GM08714 (cell line): ENCODE results near the gene SV2B.

ENCODE experiments used
- H3K4me3 ChIP-seq: fragments of 200-500 bp; sonication (Bioruptor generic); 2 replicates; pipeline ENCODE4 v1.5.1; 2014; ENCODE audit warnings: mild to moderate bottlenecking, low read length, inconsistent platforms
- ZNF274 ChIP-seq: IDR thresholded peaks from 2 replicates; pipeline ENCODE4 v1.6.1; 2012; ENCODE audit warnings: mild to moderate bottlenecking, low read depth, low read length

SV2B gene

DNA sequence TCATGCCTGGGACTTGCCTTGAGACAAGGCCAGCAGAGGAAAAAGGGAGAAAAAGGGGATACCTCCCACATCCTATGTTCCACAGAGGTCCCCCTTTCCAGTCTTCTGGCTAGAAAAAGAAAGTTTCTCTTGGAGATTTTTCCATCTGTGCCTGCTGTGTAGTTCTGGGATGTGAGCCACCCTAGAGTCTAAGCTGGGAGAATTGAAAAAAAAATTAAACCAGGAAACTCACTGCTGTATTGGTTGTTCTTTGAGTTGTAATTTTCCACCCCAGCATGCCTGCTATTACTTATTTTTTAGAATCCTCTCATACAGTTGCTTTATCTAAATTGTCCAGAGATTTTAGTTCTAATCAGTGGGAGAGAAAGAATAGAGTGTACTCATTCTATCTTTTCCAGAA lies 68.4 kb downstream of the SV2B start:
- no peak overlapping the region for H3K4me3 ChIP-seq
- no peak for TF ChIP-seq ZNF274

- no peak for TF ChIP-seq ZNF274
Observed at GRCh38 chr15:91171334-91171733, 71.3 kb downstream of the SV2B start.

DNA sequence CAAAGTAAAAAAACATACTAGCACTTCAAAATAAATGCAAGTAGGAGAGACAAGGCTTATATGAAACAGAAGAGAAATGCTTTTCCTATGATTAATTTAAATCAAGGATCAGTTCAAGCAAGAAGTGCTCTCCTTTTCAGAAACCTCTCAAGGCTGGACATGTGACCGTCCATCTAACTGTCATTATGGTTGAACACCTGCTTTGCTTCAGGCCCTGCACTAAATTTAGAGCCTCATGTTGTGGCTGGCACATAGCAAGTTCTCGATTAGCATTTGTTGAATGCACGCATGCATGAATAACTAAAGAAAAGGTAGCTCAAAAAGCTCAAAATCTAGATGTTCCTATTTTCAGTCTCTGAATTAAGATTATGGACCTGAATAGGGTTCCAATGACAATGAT lies 82.0 kb downstream of the SV2B start:
- TF ChIP-seq ZNF274 = no peak
- H3K4me3 ChIP-seq = no peak overlapping the region

More at GRCh38 chr15:91171334-91171733, 71.3 kb downstream of the SV2B start:
- H3K4me3 ChIP-seq = no peak overlapping the region

GRCh38 chr15:91183596-91183995 lies 83.5 kb downstream of the SV2B start:
- H3K4me3 ChIP-seq = no peak overlapping the region
- TF ChIP-seq ZNF274 = no peak

- no peak overlapping the region for H3K4me3 ChIP-seq
- TF ChIP-seq ZNF274 = no peak
Observed at GRCh38 chr15:91184441-91184840, 84.4 kb downstream of the SV2B start.

GRCh38 chr15:91186904-91187656 lies 87.0 kb downstream of the SV2B start:
- no peak overlapping the region for H3K4me3 ChIP-seq
- no peak for TF ChIP-seq ZNF274

GRCh38 chr15:91192285-91192684 lies 92.2 kb downstream of the SV2B start:
- TF ChIP-seq ZNF274 = no peak
- H3K4me3 ChIP-seq = no peak overlapping the region

DNA sequence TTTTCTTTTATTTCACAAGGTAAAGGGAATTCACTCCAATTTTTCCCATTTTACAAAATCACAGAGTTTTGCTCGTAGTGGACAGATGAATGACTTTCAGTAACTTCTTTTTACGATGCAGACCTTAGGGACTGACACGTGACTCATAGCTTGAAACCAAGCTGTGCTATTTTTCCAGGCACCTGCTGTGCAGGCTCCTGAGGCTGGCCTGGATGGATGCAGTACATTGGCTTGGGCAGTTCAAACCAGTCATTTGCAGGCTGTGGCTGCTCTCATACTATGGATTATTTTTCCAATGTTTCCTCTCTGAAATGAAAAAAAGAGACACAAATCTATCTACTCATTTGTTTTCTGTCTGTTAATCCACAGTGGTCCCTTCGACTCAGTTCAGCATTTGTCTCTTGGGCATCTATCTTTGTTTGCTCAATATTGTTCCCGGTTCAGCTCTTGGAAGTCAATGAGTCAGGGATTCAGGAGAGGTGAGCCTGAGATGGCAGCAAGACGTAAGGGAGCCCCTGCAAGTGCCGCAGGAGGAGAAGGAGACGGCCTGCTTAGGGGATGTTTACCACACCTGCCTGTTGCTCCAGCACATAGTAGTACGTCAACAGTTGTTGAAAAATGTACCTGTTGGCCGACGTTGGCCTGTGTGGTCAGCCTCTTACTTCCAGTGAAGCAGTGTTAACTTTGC lies 92.8 kb downstream of the SV2B start:
- TF ChIP-seq ZNF274 = no peak

GRCh38 chr15:91193378-91193720 lies 93.3 kb downstream of the SV2B start:
- no peak overlapping the region for H3K4me3 ChIP-seq
- no peak for TF ChIP-seq ZNF274

More for the DNA sequence above, 92.8 kb downstream of the SV2B start:
- H3K4me3 ChIP-seq = no peak overlapping the region

DNA sequence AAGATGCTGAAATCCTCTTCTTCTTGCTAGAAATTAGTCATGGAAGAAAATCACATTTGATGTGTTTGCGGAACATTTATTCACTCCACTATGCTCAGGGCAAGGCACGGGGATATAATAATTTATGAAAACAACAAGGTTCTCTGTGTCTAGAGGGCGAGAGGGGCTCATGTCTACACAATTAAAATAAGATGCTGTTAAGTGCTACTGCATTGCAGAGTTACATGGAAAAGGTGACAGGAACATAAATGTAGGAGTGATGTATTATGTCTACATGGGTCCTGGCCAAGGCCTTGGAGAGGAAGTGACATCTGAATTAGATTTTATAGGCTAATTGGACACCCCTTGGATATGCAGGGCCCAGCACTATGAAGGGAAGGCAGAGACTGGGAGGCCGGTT lies 96.1 kb downstream of the SV2B start:
- TF ChIP-seq ZNF274 = no peak
- no peak overlapping the region for H3K4me3 ChIP-seq

GRCh38 chr15:91196768-91197167 lies 96.7 kb downstream of the SV2B start:
- no peak overlapping the region for H3K4me3 ChIP-seq
- no peak for TF ChIP-seq ZNF274

DNA sequence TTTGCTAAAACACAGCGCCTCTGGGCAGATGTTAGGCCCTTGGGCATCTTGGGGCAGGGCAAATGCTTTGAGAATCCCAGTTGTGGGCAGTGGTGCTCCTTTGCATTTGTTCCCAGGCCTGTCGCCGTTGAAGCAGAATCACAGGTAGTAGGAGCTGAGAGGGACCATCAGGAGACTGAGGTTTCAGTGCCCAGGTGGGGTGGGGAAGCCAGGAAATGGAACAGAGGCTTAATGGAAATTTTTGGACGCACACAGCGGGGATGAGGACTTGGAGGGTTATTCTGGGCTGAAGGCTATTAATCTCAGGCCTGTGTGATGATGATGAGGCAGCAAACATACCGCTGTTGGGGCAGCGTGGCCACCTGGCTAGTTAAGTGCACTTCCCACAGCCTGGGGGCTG lies 99.5 kb downstream of the SV2B start:
- TF ChIP-seq ZNF274 = no peak
- no peak overlapping the region for H3K4me3 ChIP-seq

- no peak overlapping the region for H3K4me3 ChIP-seq
- no peak for TF ChIP-seq ZNF274
Observed at GRCh38 chr15:91200101-91200754, 100.2 kb downstream of the SV2B start.

GRCh38 chr15:91202510-91203102 lies 102.5 kb downstream of the SV2B start:
- no peak for TF ChIP-seq ZNF274
- no peak overlapping the region for H3K4me3 ChIP-seq
